HepG2 (cell line): ENCODE data around the gene MTRFR. TPM values are rescaled to one million over a fixed set of nuclear protein-coding genes. Genes with fewer than 3 reads are reported as not detected.
A peak's percentile ranks its signal among the peaks of the same experiment; 100 is the strongest.

ENCODE experiments used
- ATAC-seq: fragments of 200-7000 bp; cut with Tn5 transposase; 3 replicates; pipeline ENCODE4 v1.9.1; 2020; ENCODE audit warnings: mild to moderate bottlenecking, moderate library complexity
- BruUV-seq: library from RNA; stranded (reverse); fragments of 400-500 nt; replicated peaks from 2 replicates; lab custom pipeline; 2021; lab: Mats Ljungman, UMichigan
- CTCF ChIA-PET: fragments of 300-600 bp; formaldehyde crosslinking; extraction: SDS; loops from one replicate; lab custom pipeline; 2021; ENCODE audit warnings: low total read pairs, inconsistent platforms, low intra/inter-chr PET ratio; lab: Yijun Ruan, JAX
- POLR2A ChIA-PET: fragments of 350-600 bp; sonication (Branson Sonifier 250); formaldehyde crosslinking; loops from one replicate; lab custom pipeline; 2020; ENCODE audit warnings: antibody characterized with exemption, inconsistent platforms; lab: Yijun Ruan, JAX
- DNase-seq: peaks from one replicate; pipeline ENCODE4 v3.0.0-alpha.2; 2015; ENCODE audit warnings: low spot score
- FAIRE-seq: peaks from 3 replicates; lab custom pipeline; 2011; peaks lifted over from hg19 to GRCh38; lab: Jason Lieb, UNC
- H2AFZ ChIP-seq: one replicate; pipeline ENCODE4 v1.6.1; 2011; ENCODE audit warnings: low read length, inconsistent platforms
- H3K27ac ChIP-seq: fragments of 300-600 bp; 3 replicates; pipeline ENCODE4 v1.8.0; 2011; ENCODE audit warnings: mixed run types, mild to moderate bottlenecking, mixed read lengths, low read length, inconsistent platforms; ENCODE audit not compliant: insufficient read depth; ENCODE audit errors: extremely low read length
- H3K27me3 ChIP-seq, 2 experiments: fragments of 200-600 bp in 1 of 2; 2 replicates in 1 of 2; 3 replicates in 1 of 2; pipeline versions ENCODE4 v1.6.0 to v1.8.0; 2011; ENCODE audit warnings: low read length in 2 of 2, mild to moderate bottlenecking in 2 of 2, moderate library complexity in 2 of 2, inconsistent platforms in 1 of 2; ENCODE audit not compliant: insufficient read depth in 2 of 2, control insufficient read depth in 1 of 2
- H3K36me3 ChIP-seq, 2 experiments: fragments of 200-600 bp in 1 of 2; replicated peaks in 1 of 2; 2 replicates in 1 of 2; 3 replicates in 1 of 2; pipeline versions ENCODE4 v1.5.1 to v1.8.0; 2011; ENCODE audit warnings: low read length in 2 of 2, inconsistent platforms in 1 of 2; ENCODE audit not compliant: insufficient read depth in 2 of 2, control insufficient read depth in 1 of 2
- H3K4me1 ChIP-seq: 2 replicates; pipeline ENCODE4 v1.5.1; 2012; ENCODE audit warnings: low read length, inconsistent platforms; ENCODE audit not compliant: insufficient read depth
- H3K4me2 ChIP-seq: 2 replicates; pipeline ENCODE4 v1.6.0; 2011; ENCODE audit warnings: low read depth, low read length, inconsistent platforms
- H3K4me3 ChIP-seq, 3 experiments: fragments of 200-600 bp in 1 of 3; sonication (generic), shearing (Covaris generic) in 1 of 3; replicated peaks in 1 of 3; 2 replicates each; pipeline ENCODE4 v1.5.1; 2011 to 2016; ENCODE audit warnings: low read length in 3 of 3, inconsistent platforms in 2 of 3, low read depth in 2 of 3, mild to moderate bottlenecking in 2 of 3, control low read depth in 1 of 3, mixed read lengths in 1 of 3; ENCODE audit not compliant: insufficient read depth in 1 of 3
- H3K79me2 ChIP-seq: one replicate; pipeline ENCODE4 v1.6.1; 2011; ENCODE audit warnings: low read length, inconsistent platforms; ENCODE audit not compliant: insufficient read depth
- H3K9ac ChIP-seq: 2 replicates; pipeline ENCODE4 v1.6.0; 2011; ENCODE audit warnings: mild to moderate bottlenecking, low read depth, low read length, inconsistent platforms; ENCODE audit not compliant: insufficient read depth
- H3K9me3 ChIP-seq: 2 replicates; pipeline ENCODE4 v1.5.1; 2012; ENCODE audit warnings: mild to moderate bottlenecking, low read length
- H4K20me1 ChIP-seq: 2 replicates; pipeline ENCODE4 v1.6.0; 2011; ENCODE audit warnings: inconsistent platforms, mild to moderate bottlenecking, low read length, moderate library complexity; ENCODE audit not compliant: insufficient read depth
- AGO2 ChIP-seq: fragments of 200-400 bp; formaldehyde crosslinking; optimal IDR thresholded peaks from 2 replicates; pipeline ENCODE3; 2017; ENCODE audit warnings: mild to moderate bottlenecking, low read depth, low read length, moderate library complexity
- MZF1 ChIP-seq: sonication (generic); formaldehyde crosslinking; IDR thresholded peaks from 2 replicates; pipeline ENCODE4 v1.8.1; 2023; ENCODE audit warnings: mild to moderate bottlenecking, missing genetic modification reagents, borderline replicate concordance
- RBFOX2 ChIP-seq: fragments of 200-400 bp; formaldehyde crosslinking; IDR thresholded peaks from 2 replicates; pipeline ENCODE4 v1.6.1; 2017; ENCODE audit warnings: low read depth, mild to moderate bottlenecking, low read length
- ZBTB33 ChIP-seq: sonication (generic); formaldehyde crosslinking; IDR thresholded peaks from 2 replicates; pipeline ENCODE4 v1.4.0; 2020; ENCODE audit warnings: missing genetic modification reagents
- ZNF879 ChIP-seq: sonication (generic); formaldehyde crosslinking; IDR thresholded peaks from 2 replicates; pipeline ENCODE4 v1.8.1; 2023; ENCODE audit warnings: missing genetic modification reagents
- ZNF891 ChIP-seq: sonication (generic); formaldehyde crosslinking; IDR thresholded peaks from 2 replicates; pipeline ENCODE4 v1.5.0; 2020; ENCODE audit warnings: mild to moderate bottlenecking, missing genetic modification reagents
- ZSCAN25 ChIP-seq: sonication (generic); formaldehyde crosslinking; IDR thresholded peaks from 2 replicates; pipeline ENCODE4 v1.8.0; 2022; ENCODE audit warnings: mild to moderate bottlenecking, missing genetic modification reagents
- WGBS: methylation state at CpG from one replicate; pipeline ENCODE4 v1.1.6; 2017; ENCODE audit warnings: low lambda C conversion rate; 5-methylcytosine and 5-hydroxymethylcytosine counted together
- in situ Hi-C: cut with HindIII; loops from 2 replicates; pipeline ENCODE4 v1.10.0; 2017; ENCODE audit warnings: low pct_unique_long_range_greater_than_20kb; ENCODE audit not compliant: extremely low pct_ligation_motif_present
- intact Hi-C: fragments of 100-400 bp; cut with micrococcal nuclease; formaldehyde crosslinking; loops from one replicate; pipeline ENCODE4 v1.10.0; 2022; ENCODE audit not compliant: unreplicated experiment
- polyA plus RNA-seq, 8 experiments: library from polyadenylated mRNA; depleted of rRNA in 3 of 8; stranded (reverse) in 7 of 8; unstranded in 1 of 8; fragments of >200 nt; fragmentation: Illumina TruSeq in 4 of 8; extraction: Trizol in 4 of 8; gene quantifications; 2 replicates each; pipeline versions ENCODE4 v1.2.1 to v1.2.3, GENCODE V29; 2011 to 2016; ENCODE audit warnings: low read depth in 4 of 8, missing spikeins in 1 of 8, mixed read lengths in 1 of 8; ENCODE audit not compliant: insufficient read depth in 1 of 8
- total RNA-seq, 5 experiments: library from RNA; depleted of rRNA; stranded (reverse); fragments of >200 nt; fragmentation: Illumina TruSeq; extraction: Trizol; gene quantifications; 2 replicates each; pipeline ENCODE4 v1.2.3, GENCODE V29; 2016; ENCODE audit warnings: low read depth in 1 of 5
- TF ChIP-seq, protein P1 (sequence below): sonication (generic); formaldehyde crosslinking; IDR thresholded peaks from 2 replicates; pipeline ENCODE4 v1.4.0; 2020; ENCODE audit warnings: missing genetic modification reagents

Gene MTRFR
- total and polyA plus RNA-seq, 2 of the 13 experiments (the other 11 are each of a cell fraction or from before 2014, with no cell fraction given): 7.1 to 9.9 TPM

- TF ChIP-seq, protein P1, sequence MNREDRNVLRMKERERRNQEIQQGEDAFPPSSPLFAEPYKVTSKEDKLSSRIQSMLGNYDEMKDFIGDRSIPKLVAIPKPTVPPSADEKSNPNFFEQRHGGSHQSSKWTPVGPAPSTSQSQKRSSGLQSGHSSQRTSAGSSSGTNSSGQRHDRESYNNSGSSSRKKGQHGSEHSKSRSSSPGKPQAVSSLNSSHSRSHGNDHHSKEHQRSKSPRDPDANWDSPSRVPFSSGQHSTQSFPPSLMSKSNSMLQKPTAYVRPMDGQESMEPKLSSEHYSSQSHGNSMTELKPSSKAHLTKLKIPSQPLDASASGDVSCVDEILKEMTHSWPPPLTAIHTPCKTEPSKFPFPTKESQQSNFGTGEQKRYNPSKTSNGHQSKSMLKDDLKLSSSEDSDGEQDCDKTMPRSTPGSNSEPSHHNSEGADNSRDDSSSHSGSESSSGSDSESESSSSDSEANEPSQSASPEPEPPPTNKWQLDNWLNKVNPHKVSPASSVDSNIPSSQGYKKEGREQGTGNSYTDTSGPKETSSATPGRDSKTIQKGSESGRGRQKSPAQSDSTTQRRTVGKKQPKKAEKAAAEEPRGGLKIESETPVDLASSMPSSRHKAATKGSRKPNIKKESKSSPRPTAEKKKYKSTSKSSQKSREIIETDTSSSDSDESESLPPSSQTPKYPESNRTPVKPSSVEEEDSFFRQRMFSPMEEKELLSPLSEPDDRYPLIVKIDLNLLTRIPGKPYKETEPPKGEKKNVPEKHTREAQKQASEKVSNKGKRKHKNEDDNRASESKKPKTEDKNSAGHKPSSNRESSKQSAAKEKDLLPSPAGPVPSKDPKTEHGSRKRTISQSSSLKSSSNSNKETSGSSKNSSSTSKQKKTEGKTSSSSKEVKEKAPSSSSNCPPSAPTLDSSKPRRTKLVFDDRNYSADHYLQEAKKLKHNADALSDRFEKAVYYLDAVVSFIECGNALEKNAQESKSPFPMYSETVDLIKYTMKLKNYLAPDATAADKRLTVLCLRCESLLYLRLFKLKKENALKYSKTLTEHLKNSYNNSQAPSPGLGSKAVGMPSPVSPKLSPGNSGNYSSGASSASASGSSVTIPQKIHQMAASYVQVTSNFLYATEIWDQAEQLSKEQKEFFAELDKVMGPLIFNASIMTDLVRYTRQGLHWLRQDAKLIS (CRISPR knock-in tag): no peak
- TF ChIP-seq MZF1 (CRISPR knock-in tag) (no peak), ZSCAN25 (CRISPR knock-in tag) (no peak), RBFOX2 (no peak)
These were observed 34.2 kb downstream of the MTRFR start (continued) for GRCh38 chr12:123267335-123267920.

DNA sequence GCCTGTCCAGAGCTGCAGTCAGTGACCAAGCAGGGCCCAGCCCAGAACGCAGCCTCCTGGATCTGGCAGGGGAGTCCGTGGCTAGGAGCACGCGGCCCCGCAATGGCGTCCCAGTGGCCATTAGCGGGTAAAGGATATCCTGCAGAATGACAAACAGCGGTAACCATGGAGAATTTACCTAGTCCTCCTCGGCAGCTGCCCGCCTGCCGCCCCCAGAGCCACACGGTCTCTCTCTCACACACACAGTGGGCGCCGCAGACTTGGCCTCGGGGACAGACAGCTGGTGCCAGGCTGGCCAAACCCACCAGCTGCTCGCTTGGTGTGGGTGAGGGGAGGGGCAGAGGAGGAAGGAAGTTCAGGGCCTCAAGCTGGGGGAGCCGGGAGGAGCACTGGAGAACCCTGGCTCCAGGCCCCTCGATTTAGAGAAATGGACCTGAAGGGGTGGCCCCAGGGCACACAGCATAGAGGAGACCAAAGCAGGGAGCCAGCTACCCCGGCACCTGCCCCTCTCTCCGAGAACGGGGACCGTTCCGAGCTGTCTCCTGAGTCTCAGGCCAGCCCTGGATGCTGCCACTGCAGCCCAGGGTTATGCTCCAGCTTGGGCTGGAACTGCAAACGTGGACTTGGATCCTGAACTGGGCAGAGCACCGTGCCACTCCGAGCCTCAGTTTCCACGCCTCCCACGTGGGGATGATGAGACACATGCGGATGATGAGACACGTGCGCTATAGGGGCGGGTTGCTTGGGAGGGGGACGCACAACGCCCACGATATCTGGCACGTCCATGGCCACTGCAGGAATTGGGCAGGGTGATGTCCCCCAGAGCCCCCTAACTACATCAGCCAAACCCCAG, 35.0 kb downstream of the MTRFR start:
- FAIRE-seq (no peak), ATAC-seq (no peak), DNase-seq (no peak)
- TF ChIP-seq ZNF891 (CRISPR knock-in tag) (no peak), ZNF879 (CRISPR knock-in tag) (no peak), RBFOX2 (peak; percentile 65), AGO2 (peak; percentile 89), ZBTB33 (CRISPR knock-in tag) (peak; percentile 55; the same call in 1 of the 2 replicates)
- ChIA-PET POLR2A (interaction anchor here (1.0 to 4.6 kb wide), 5 partner anchors 17 to 116 kb away, joined by 3 to 18 read pairs (median 4); partner anchors contain the start of genes KMT5A, MPHOSPH9 and MTRFR), CTCF (no interaction called here)
- Histone ChIP-seq H3K9me3 (no peaks in the 10 kb centered on the region), H3K36me3 (peaks cover 22 to 33% of the 10 kb centered on the region in 2 experiments), H3K4me3 (peak overlapping the region in 1 of 3 experiments; percentile 5; a peak in 1 of 6 replicates), H3K27ac (no peak overlapping the region), H2AFZ (no peak overlapping the region), H4K20me1 (no peaks in the 10 kb centered on the region), H3K4me1 (peaks cover 23% of the 10 kb centered on the region), H3K4me2 (peak overlapping the region; percentile 78), H3K9ac (no peak overlapping the region), H3K79me2 (peaks cover 44% of the 10 kb centered on the region), H3K27me3 (no peaks in the 10 kb centered on the region; a peak in 1 of 5 replicates)
- no TSS peak for BruUV-seq
- 89% methylated on average over 18 of the region's 36 CpGs for WGBS
- intact Hi-C loops (no loop called here), in situ Hi-C loops (no loop called here)
